Measurements from ENCODE around the gene RAB7B.

RAB7B gene

GRCh38 chr1:205945069-205945468 lies 58.1 kb downstream of the RAB7B start:
- no peak for DNase-seq

GRCh38 chr1:205944525-205944924 lies 58.7 kb downstream of the RAB7B start:
- DNase-seq: no peak

DNA sequence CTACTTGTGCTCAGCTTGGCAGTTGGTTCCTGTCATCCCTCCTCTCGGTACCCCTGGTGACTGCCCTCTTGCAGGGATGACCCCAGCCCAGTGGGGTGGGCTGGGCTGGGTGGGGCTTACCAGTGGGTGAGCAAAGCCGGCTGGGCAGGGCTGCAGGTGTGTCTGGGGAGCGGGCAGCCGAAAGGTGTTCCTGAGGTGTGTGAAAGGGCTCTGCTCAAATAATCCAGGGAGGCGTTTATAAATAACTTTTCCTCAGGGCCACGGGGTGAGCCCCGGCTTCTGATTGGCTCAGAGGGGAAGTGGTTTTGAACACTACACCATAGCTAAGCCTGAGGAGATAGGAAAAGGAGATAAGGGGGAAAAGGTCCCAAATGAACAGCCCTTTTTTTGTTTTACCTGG lies 60.0 kb downstream of the RAB7B start, which contains the start of gene SLC26A9:
Gene SLC26A9 (minus strand): TSS at position 212 of the 400 bp plus-strand sequence. CDS start 7,636 bp downstream, outside the sequence.
- DNase-seq: no peak

- DNase-seq: no peak
Measured at GRCh38 chr1:205942631-205943159, 60.5 kb downstream of the RAB7B start.

GRCh38 chr1:205940710-205941109 lies 62.5 kb downstream of the RAB7B start:
- DNase-seq: no peak

DNA sequence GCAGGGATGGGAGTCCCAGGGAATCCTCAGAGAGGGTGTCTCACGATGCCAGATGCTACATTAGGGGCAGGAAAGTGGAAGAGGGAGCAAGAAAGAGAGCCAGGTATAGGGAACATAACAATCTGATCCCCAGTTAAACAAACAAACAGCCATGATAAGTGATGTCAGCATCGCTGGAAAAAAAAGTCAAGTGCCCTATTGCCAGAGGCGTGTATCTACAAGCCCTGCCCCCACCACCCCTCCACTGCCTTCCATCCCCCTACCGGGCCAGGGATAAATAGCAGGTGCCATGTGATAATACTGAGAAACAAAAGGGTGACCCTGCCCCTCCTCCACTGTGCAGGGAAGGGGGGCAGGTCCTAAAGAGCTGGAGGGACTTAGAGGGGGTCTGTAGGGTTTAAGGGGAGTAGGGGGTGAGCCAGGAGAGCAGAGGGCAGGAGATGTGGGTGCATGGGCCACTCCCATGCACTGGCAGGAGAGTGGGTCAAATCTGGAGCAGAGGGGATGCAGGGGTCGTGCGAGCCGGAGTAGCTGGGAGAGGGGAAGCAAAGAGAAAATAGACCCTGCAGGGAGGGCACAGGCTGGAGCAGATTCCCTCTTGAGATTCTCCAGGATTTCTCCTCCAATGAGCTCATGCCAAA lies 63.4 kb downstream of the RAB7B start:
- no peak for DNase-seq

DNA sequence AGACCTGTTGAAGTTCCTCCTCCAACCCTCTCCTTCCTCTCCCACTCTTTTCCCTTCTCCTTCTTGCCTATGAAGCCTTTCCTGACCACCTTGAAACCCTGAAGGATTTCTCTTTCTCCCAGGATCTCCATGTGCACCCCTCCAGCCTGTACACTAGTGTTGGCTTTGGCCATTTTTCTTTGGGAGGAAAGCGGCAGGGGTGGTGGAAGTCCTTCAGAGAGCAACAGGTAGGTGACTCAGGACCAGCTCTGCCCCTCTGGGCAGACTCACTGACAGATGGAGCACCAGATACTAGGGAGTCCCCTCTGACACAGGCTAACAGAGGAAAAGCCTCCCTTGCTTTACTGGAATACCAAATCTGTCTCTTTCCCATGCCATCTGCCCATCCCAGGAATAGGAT lies 64.5 kb downstream of the RAB7B start:
- no peak for DNase-seq

- DNase-seq: no peak
Measured at GRCh38 chr1:205936846-205937586, 66.2 kb downstream of the RAB7B start.

DNA sequence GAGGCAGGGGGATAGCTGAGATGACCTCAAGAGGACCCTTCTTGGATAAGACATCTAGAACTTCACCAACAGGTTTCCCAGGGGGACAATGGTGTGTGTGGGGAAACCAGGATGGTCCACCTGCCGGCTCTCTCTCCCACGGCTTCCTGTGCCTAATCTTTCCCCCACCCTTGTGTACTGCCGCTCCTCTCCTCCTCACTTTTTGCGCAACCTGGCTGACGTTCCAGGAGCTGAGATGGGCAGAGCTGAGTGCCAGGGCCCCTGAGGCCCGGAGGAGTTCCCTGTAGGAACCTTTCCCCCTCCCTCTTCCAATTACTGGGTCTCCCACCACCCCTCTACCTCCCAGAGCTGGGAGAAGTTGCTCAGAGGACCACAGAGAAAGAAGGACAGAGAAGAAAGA lies 66.9 kb downstream of the RAB7B start:
- DNase-seq: no peak

GRCh38 chr1:205935869-205936268 lies 67.3 kb downstream of the RAB7B start:
- DNase-seq: no peak

DNA sequence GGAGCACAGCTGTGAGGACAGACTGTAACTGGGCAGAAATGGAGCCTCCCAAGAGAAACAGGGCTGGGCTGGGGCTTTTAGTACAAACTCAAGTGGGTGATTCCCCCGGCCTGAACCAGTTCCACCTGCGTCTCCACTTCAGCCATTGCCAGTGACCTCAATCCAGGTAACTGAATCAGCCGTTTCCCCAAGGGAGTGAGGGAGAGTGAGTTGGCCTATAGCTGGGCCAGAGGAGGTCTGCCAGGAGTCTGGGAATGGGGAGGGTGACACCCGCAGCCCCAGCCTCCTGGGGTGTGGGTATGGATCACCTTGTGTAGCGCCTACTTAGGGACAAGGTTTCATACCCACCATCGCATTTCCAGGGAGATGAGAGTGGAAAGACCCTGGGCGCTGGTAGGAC lies 68.4 kb downstream of the RAB7B start:
- no peak for DNase-seq

- no peak for DNase-seq
Measured at GRCh38 chr1:205933671-205934618, 69.2 kb downstream of the RAB7B start.

DNA sequence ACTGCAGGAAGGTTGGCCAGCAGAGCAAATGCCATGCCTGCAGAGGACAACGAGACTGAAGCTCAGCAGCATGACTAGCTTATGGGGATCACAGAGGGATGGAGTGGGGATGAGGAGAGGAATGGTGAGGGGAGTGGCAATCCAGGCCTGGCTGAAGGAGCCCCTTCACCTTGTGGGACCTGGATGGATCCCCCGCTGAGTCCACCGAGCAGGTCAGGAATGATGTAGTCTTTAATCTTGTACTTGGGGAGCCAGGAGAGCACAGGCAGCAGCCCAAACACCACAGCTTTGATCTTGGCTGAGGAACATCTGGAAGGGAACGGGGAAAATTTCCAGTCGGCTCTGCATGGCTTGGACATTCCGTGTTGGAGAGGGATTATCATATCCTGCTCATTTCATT lies 70.4 kb downstream of the RAB7B start:
- DNase-seq: no peak

- no peak for DNase-seq
Measured at GRCh38 chr1:205930799-205931281, 72.4 kb downstream of the RAB7B start.

DNA sequence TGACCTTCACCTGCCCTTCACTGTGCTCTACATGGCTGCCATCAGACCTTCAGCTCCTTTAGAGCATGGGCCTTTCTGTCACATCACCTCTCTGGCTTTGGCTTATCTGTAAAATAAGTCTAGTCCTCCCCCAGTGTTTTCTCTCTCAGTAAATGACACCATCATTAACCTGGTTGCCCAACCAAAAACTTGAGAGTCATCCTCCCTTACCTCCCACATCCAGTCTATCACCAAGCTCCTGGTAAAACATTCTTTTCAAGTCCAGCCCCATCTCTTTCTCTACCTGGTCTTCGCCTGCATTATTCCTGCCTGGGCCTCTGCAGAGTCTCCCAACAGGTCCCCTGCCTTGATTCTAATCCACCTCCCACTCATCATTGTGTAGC lies 73.0 kb downstream of the RAB7B start:
- no peak for DNase-seq

DNA sequence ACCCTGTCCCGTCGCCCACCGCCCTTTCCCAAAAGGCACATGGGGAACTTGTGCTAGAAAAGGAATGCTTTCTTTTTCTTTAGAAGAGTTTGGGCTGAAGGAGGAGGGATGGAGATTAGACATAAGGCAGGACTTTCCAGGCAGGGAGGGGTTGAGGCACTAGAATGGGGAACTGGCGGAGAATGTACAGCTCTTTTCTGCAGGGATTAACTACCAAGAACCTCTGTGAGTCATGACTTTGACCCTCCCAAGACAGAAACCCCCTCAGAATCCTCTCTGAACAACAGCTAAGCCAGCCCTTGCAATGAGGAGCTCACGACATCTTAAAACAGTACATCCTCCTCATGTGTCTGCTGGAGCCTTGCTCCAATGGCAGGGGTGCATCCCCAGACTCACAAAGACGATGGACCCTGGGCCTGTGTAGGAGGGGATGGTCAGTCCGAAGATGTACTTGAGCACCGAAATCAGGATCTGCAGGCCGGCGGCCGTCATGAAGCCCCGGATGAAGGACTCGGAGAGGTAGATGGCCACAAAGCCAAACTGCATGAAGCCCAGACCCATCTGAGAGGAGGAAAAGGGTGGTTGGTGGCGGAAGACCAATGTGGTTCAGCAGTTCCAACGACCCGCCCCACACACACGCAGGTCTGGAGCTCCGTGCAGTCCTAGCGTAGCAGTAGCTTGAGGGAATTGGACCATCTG lies 73.5 kb downstream of the RAB7B start:
- DNase-seq: no peak

DNA sequence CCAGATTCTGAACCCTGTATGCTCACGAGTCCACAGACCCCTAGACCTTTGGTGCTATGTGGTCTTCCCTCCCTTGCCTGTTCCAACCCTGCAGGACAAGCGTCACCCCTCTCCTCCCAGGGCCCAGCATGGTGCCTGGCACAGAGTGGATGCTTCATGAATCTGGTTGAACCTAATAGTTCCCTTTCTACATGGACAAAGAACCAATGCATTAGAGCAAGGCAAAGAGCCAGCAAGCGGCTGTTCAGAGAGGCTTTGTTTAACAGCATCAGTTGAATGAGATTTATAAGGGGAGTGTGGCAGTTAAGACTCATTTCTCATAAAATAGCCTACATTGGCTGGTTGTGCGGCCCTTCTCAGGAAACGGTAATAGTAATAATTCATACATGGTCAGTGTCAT lies 74.9 kb downstream of the RAB7B start:
- DNase-seq: no peak

DNA sequence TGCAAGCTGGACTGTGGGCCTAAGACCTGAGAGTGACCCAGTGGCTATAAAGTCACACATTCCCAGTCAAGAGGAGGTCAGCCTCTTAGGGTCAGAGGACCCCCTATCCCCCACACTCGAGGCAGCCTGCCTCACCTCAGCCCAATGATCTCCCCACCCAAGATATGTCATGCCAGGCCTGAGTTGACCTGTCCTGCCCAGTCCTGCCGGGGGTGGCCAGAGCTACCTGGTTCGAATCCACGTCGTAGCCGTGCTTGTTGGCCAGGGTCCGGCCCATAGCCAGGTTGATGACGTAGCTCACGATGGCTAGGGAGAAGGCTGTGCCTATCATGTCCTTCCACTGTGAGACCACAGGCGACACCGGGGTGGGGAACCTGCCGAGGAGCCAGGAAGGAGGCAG lies 75.5 kb downstream of the RAB7B start:
- no peak for DNase-seq

DNA sequence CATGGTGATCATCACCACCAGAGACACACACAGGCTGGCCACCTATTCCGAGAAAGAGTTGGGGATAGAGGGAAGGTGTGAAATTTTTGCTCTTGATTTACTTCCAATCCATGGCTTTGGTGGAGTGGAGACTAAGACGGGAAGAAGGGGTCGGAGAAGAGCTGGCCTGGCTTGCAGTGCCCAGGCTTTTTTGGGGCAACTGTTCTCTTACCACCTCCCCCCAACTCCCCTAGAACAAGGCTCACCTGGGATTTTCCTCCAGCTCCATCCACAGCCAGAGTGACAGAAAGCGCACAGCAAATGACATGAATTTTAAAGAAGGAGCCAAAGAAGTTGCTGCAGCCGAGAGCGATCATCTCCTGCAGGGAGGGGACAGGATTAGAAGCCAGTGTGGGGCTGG lies 75.9 kb downstream of the RAB7B start:
- no peak for DNase-seq

All from activated gamma-delta T cell treated with Interleukin-2 at 50 U/mL for 16 hours (primary cell).